ENCODE results near the gene ADAMTSL1. TPM values are rescaled to one million over a fixed set of nuclear protein-coding genes. Genes with fewer than 3 reads are reported as not detected.

The ADAMTSL1 gene
- polyA plus RNA-seq, 2 of the 4 experiments (the other 2 are of a cell fraction), result 0.03 TPM; not detected in 1

DNA sequence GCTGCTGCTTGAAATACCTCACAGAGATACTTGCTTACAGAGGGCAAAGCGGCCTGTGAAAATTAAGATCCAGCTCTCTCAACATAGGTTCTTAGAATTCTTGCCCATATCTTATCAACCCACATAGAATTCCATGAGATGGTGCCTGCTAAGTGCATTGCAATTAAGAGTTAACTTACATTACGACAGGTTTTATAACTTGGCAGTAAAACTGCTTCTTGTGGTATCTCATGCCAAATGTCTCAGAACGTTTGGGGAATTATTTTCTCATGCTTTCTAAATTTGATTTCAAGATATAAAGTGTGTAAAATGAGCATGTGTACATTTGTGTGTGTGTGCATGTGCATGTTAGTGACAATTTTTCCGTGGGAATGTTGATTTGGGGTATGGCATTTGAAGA, 297.8 kb downstream of the ADAMTSL1 start:
- FAIRE-seq, result no peak

DNA sequence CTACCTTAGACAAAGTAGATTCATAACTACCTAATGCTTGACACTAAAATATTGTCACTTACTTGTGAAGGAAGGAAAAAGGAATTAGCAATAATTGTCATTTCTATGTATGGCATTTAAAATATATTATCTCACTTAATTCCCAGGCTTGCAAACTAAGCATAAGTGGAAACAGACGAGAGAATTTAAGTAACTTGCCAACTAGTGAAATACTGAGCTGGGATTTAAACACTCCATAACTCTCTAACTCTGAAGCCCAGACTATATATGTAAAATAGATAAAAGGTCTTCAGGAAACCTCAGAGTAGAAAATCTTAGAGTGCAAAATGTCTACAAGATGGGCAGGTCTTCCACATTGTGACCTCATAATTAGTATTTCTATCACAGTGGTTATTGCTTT, 301.3 kb downstream of the ADAMTSL1 start:
- Histone ChIP-seq H3K9me3 (no peaks in the 10 kb centered on the region), H3K4me2 (no peak overlapping the region), H3K4me3 (no peak overlapping the region), H3K4me1 (no peaks in the 10 kb centered on the region), H3K27ac (no peak overlapping the region)
- no peak for TF ChIP-seq NFE2L2 (conservative IDR thresholded peaks at IDR 0.05; ENCODE audit: low read length)
- TF ChIP-seq TFCP2L1 (CRISPR knock-in tag; IDR thresholded peaks at IDR 0.05), result no peak
- TF ChIP-seq, protein P1, sequence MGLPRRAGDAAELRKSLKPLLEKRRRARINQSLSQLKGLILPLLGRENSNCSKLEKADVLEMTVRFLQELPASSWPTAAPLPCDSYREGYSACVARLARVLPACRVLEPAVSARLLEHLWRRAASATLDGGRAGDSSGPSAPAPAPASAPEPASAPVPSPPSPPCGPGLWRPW (IDR thresholded peaks at IDR 0.05), result no peak
- TF ChIP-seq, protein P2, sequence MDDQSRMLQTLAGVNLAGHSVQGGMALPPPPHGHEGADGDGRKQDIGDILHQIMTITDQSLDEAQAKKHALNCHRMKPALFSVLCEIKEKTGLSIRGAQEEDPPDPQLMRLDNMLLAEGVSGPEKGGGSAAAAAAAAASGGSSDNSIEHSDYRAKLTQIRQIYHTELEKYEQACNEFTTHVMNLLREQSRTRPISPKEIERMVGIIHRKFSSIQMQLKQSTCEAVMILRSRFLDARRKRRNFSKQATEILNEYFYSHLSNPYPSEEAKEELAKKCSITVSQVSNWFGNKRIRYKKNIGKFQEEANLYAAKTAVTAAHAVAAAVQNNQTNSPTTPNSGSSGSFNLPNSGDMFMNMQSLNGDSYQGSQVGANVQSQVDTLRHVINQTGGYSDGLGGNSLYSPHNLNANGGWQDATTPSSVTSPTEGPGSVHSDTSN (IDR thresholded peaks at IDR 0.05), result no peak
- POLR2A ChIA-PET, result no interaction called here
- FAIRE-seq (no peak), DNase-seq (ENCODE audit: low read depth in 1 of 2, low spot score in 1 of 2) (no peak), ATAC-seq (no peak)
- WGBS (ENCODE audit: missing lambda C conversion rate), result 7% methylated on average over 1 of the region's 1 CpG
- CTCF ChIA-PET, result interaction anchor here (1.2 kb wide), 1 partner anchor 171 kb away, joined by 3 read pairs; no protein-coding TSS in a partner anchor

More for the DNA sequence above, 297.8 kb downstream of the ADAMTSL1 start:
- POLR2A ChIA-PET, result no interaction called here
- TF ChIP-seq JUNB (IDR thresholded peaks at IDR 0.05), result no peak
- no peak for TF ChIP-seq NR3C1 (IDR thresholded peaks at IDR 0.05)
- TF ChIP-seq FOXS1 (CRISPR knock-in tag; IDR thresholded peaks at IDR 0.05), result no peak
- TF ChIP-seq, protein P3, sequence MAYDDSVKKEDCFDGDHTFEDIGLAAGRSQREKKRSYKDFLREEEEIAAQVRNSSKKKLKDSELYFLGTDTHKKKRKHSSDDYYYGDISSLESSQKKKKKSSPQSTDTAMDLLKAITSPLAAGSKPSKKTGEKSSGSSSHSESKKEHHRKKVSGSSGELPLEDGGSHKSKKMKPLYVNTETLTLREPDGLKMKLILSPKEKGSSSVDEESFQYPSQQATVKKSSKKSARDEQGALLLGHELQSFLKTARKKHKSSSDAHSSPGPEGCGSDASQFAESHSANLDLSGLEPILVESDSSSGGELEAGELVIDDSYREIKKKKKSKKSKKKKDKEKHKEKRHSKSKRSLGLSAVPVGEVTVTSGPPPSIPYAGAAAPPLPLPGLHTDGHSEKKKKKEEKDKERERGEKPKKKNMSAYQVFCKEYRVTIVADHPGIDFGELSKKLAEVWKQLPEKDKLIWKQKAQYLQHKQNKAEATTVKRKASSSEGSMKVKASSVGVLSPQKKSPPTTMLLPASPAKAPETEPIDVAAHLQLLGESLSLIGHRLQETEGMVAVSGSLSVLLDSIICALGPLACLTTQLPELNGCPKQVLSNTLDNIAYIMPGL (CRISPR knock-in tag; IDR thresholded peaks at IDR 0.05; ENCODE audit: borderline replicate concordance), result no peak
- TF ChIP-seq SMC3 (IDR thresholded peaks at IDR 0.05), result no peak
- TF ChIP-seq, protein P4, sequence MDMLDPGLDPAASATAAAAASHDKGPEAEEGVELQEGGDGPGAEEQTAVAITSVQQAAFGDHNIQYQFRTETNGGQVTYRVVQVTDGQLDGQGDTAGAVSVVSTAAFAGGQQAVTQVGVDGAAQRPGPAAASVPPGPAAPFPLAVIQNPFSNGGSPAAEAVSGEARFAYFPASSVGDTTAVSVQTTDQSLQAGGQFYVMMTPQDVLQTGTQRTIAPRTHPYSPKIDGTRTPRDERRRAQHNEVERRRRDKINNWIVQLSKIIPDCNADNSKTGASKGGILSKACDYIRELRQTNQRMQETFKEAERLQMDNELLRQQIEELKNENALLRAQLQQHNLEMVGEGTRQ (IDR thresholded peaks at IDR 0.05), result no peak
- no peak for TF ChIP-seq GATA3 (IDR thresholded peaks at IDR 0.05; ENCODE audit: borderline replicate concordance)
- no peak for TF ChIP-seq CHD2 (IDR thresholded peaks at IDR 0.05; ENCODE audit: low read length, partially characterized antibody)
- TF ChIP-seq, protein P5, sequence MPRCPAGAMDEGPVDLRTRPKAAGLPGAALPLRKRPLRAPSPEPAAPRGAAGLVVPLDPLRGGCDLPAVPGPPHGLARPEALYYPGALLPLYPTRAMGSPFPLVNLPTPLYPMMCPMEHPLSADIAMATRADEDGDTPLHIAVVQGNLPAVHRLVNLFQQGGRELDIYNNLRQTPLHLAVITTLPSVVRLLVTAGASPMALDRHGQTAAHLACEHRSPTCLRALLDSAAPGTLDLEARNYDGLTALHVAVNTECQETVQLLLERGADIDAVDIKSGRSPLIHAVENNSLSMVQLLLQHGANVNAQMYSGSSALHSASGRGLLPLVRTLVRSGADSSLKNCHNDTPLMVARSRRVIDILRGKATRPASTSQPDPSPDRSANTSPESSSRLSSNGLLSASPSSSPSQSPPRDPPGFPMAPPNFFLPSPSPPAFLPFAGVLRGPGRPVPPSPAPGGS (IDR thresholded peaks at IDR 0.05), result no peak
- TF ChIP-seq, protein P6, sequence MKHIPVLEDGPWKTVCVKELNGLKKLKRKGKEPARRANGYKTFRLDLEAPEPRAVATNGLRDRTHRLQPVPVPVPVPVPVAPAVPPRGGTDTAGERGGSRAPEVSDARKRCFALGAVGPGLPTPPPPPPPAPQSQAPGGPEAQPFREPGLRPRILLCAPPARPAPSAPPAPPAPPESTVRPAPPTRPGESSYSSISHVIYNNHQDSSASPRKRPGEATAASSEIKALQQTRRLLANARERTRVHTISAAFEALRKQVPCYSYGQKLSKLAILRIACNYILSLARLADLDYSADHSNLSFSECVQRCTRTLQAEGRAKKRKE (CRISPR knock-in tag; IDR thresholded peaks at IDR 0.05; ENCODE audit: low read depth), result no peak
- no peak for TF ChIP-seq HOXB13 (CRISPR knock-in tag; IDR thresholded peaks at IDR 0.05; ENCODE audit: low read depth)
- TF ChIP-seq POLR2A (IDR thresholded peaks at IDR 0.05; ENCODE audit: low read length), result no peak
- TF ChIP-seq, protein P7, sequence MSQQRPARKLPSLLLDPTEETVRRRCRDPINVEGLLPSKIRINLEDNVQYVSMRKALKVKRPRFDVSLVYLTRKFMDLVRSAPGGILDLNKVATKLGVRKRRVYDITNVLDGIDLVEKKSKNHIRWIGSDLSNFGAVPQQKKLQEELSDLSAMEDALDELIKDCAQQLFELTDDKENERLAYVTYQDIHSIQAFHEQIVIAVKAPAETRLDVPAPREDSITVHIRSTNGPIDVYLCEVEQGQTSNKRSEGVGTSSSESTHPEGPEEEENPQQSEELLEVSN (IDR thresholded peaks at IDR 0.05; ENCODE audit: borderline replicate concordance, low read depth), result no peak
- TF ChIP-seq TP53 (CRISPR knock-in tag; IDR thresholded peaks at IDR 0.05), result no peak
- no peak for TF ChIP-seq ZSCAN20 (CRISPR knock-in tag; IDR thresholded peaks at IDR 0.05)
- no peak for TF ChIP-seq CBX8 (IDR thresholded peaks at IDR 0.05)
- Histone ChIP-seq H3K27ac (no peak overlapping the region), H3K4me1 (no peaks in the 10 kb centered on the region), H3K9me3 (no peaks in the 10 kb centered on the region), H3K4me2 (no peak overlapping the region), H3K4me3 (no peak overlapping the region)
- CTCF ChIA-PET, result no interaction called here
- ATAC-seq (no peak), DNase-seq (ENCODE audit: low read depth in 1 of 2, low spot score in 1 of 2) (no peak)
- WGBS (ENCODE audit: missing lambda C conversion rate), result 10% methylated on average over 4 of the region's 4 CpGs
